SKM-1 (cell line): ENCODE results near the gene GRN.
"Not testable (repeated sequence)": the region's sequence is repeated elsewhere in the genome, so short reads cannot be mapped to it uniquely, and the experiment has no call there.

Experiments
- DNase-seq: peaks from one replicate; lab custom pipeline; 2025; ENCODE audit not compliant: unreplicated experiment; lab: John Stamatoyannopoulos, UW

The GRN gene

GRCh38 chr17:44346064-44346844 lies 1.2 kb downstream of the GRN start:
- no peak for DNase-seq

- DNase-seq = not testable (repeated sequence)
These were observed 2.3 kb downstream of the GRN start for GRCh38 chr17:44347206-44348055.

GRCh38 chr17:44348234-44348987 lies 3.3 kb downstream of the GRN start:
- peak; percentile 84 for DNase-seq

- no peak for DNase-seq
These were observed 3.9 kb downstream of the GRN start for GRCh38 chr17:44348988-44349364.

- DNase-seq = no peak
These were observed 4.5 kb downstream of the GRN start for GRCh38 chr17:44349553-44350070.

GRCh38 chr17:44350733-44351226 lies 5.7 kb downstream of the GRN start:
- no peak for DNase-seq

GRCh38 chr17:44351464-44351863 lies 6.4 kb downstream of the GRN start:
- no peak for DNase-seq

GRCh38 chr17:44351961-44352827 lies 7.1 kb downstream of the GRN start:
- DNase-seq = no peak

GRCh38 chr17:44352828-44353671 lies 7.9 kb downstream of the GRN start:
- no peak for DNase-seq

- no peak for DNase-seq
These were observed 8.7 kb downstream of the GRN start for GRCh38 chr17:44353672-44354331.

- DNase-seq = no peak
These were observed 9.8 kb downstream of the GRN start for GRCh38 chr17:44354582-44355561.

- DNase-seq = no peak
These were observed 10.6 kb downstream of the GRN start for GRCh38 chr17:44355642-44356099.

GRCh38 chr17:44356241-44356640 lies 11.1 kb downstream of the GRN start:
- DNase-seq = no peak

- no peak for DNase-seq
These were observed 13.0 kb downstream of the GRN start for GRCh38 chr17:44358066-44358465.

GRCh38 chr17:44359006-44359405 lies 13.9 kb downstream of the GRN start:
- DNase-seq = no peak

- DNase-seq = no peak
These were observed 14.5 kb downstream of the GRN start for GRCh38 chr17:44359458-44360143.

GRCh38 chr17:44360144-44360533 lies 15.0 kb downstream of the GRN start:
- no peak for DNase-seq
